HCT116 (cell line): ENCODE data around the gene LAIR1. TPM values are rescaled to one million over a fixed set of nuclear protein-coding genes. Genes with fewer than 3 reads are reported as not detected.

Source experiments
- ATAC-seq: fragments of 200-7000 bp; cut with Tn5 transposase; 2 replicates; pipeline ENCODE4 v1.9.1; 2020; ENCODE audit warnings: mild to moderate bottlenecking, moderate library complexity
- BruUV-seq: library from RNA; stranded (reverse); fragments of 400-500 nt; replicated peaks from 2 replicates; lab custom pipeline; 2021; lab: Mats Ljungman, UMichigan
- CTCF ChIA-PET: fragments of 300-600 bp; sonication (Branson Sonifier 250); formaldehyde crosslinking; loops from one replicate; lab custom pipeline; 2021; ENCODE audit warnings: antibody characterized with exemption; lab: Charles Lee
- POLR2A ChIA-PET: fragments of 300-600, 350-600 bp; sonication (Branson Sonifier 250); formaldehyde crosslinking; loops from one replicate; lab custom pipeline; 2021; ENCODE audit warnings: antibody characterized with exemption; lab: Charles Lee
- RAD21 ChIA-PET, 2 experiments: fragments of 300-600 bp; sonication (Branson Sonifier 250); formaldehyde crosslinking; loops; one replicate each; lab custom pipeline; 2023; ENCODE audit warnings: low total read pairs in 2 of 2; ENCODE audit not compliant: uncharacterized antibody in 2 of 2, unreplicated experiment in 2 of 2, low non-redundant PET in 1 of 2; lab: Charles Lee
- DNase-seq: peaks from one replicate; pipeline ENCODE4 v3.0.0-alpha.2; 2010; ENCODE audit warnings: low read depth, low spot score
- H2AFZ ChIP-seq: fragments of 200-600 bp; shearing (Covaris generic), sonication (generic); 2 replicates; pipeline ENCODE4 v1.6.1; 2017; ENCODE audit warnings: low read depth, mixed run types, mixed read lengths, antibody characterized with exemption, low read length; ENCODE audit not compliant: poor library complexity, severe bottlenecking
- H3K27ac ChIP-seq: 2 replicates; pipeline ENCODE4 v1.5.1; 2012; ENCODE audit warnings: low read depth, low read length
- H3K27me3 ChIP-seq: fragments of 200-600 bp; sonication (generic); 2 replicates; pipeline ENCODE4 v1.6.1; 2016; ENCODE audit warnings: mixed run types, low read length, mixed read lengths; ENCODE audit not compliant: insufficient read depth
- H3K36me3 ChIP-seq, 2 experiments: fragments of 200-500 bp in 1 of 2; fragments of 200-600 bp in 1 of 2; sonication (Bioruptor generic) in 1 of 2; sonication (generic) in 1 of 2; 2 replicates each; pipeline versions ENCODE4 v1.5.1 to v1.6.1; 2014 to 2016; ENCODE audit warnings: low read length in 2 of 2, inconsistent platforms in 1 of 2, mixed read lengths in 1 of 2, mixed run types in 1 of 2; ENCODE audit not compliant: insufficient read depth in 2 of 2, control insufficient read depth in 1 of 2
- H3K4me1 ChIP-seq, 2 experiments: fragments of 200-600 bp in 1 of 2; sonication (generic) in 1 of 2; 2 replicates each; pipeline versions ENCODE4 v1.5.1 to v1.6.1; 2012 to 2017; ENCODE audit warnings: low read length in 2 of 2, inconsistent platforms in 1 of 2, mild to moderate bottlenecking in 1 of 2, mixed read lengths in 1 of 2, mixed run types in 1 of 2, moderate library complexity in 1 of 2; ENCODE audit not compliant: insufficient read depth in 2 of 2, control insufficient read depth in 1 of 2
- H3K4me2 ChIP-seq: fragments of 200-600 bp; sonication (generic); 2 replicates; pipeline ENCODE4 v1.6.1; 2017; ENCODE audit warnings: mixed run types, low read length, mixed read lengths
- H3K4me3 ChIP-seq, 2 experiments: fragments of 200-600 bp in 1 of 2; sonication (generic) in 1 of 2; replicated peaks in 1 of 2; 2 replicates each; pipeline ENCODE4 v1.5.1; 2011 to 2016; ENCODE audit warnings: low read length in 2 of 2, control low read depth in 1 of 2, low read depth in 1 of 2, mild to moderate bottlenecking in 1 of 2, mixed read lengths in 1 of 2, mixed run types in 1 of 2
- H3K79me2 ChIP-seq: fragments of 200-600 bp; sonication (generic); 2 replicates; pipeline ENCODE4 v1.6.1; 2017; ENCODE audit warnings: mild to moderate bottlenecking, mixed run types, low read length, moderate library complexity, mixed read lengths; ENCODE audit not compliant: insufficient read depth
- H3K9ac ChIP-seq: fragments of 200-600 bp; sonication (generic); 2 replicates; pipeline ENCODE4 v1.6.1; 2016; ENCODE audit warnings: low read length, mixed read lengths
- H3K9me2 ChIP-seq: fragments of 200-600 bp; sonication (generic), shearing (Covaris generic); 2 replicates; pipeline ENCODE4 v1.6.1; 2017; ENCODE audit warnings: mixed run types, mild to moderate bottlenecking, moderate library complexity; ENCODE audit not compliant: insufficient read depth
- H3K9me3 ChIP-seq, 2 experiments: fragments of 200-500 bp in 1 of 2; fragments of 200-600 bp in 1 of 2; sonication (Bioruptor generic) in 1 of 2; sonication (generic) in 1 of 2; 2 replicates each; pipeline ENCODE4 v1.6.1; 2014 to 2017; ENCODE audit warnings: low read length in 2 of 2, mixed read lengths in 2 of 2, inconsistent platforms in 1 of 2, low read depth in 1 of 2, mild to moderate bottlenecking in 1 of 2, mixed run types in 1 of 2, moderate library complexity in 1 of 2; ENCODE audit not compliant: control insufficient read depth in 1 of 2, insufficient read depth in 1 of 2
- H4K20me1 ChIP-seq: fragments of 200-600 bp; sonication (generic), shearing (Covaris generic); 2 replicates; pipeline ENCODE4 v1.6.1; 2017; ENCODE audit warnings: mixed run types, mild to moderate bottlenecking, moderate library complexity; ENCODE audit not compliant: insufficient read depth
- EGR1 ChIP-seq: IDR thresholded peaks from 2 replicates; pipeline ENCODE4 v1.6.1; 2012; ENCODE audit warnings: low read depth
- EZH2phosphoT487 ChIP-seq: fragments of 200-600 bp; IDR thresholded peaks from 2 replicates; pipeline ENCODE4 v1.6.1; 2018; ENCODE audit warnings: antibody characterized with exemption, borderline replicate concordance
- RAD21 ChIP-seq: IDR thresholded peaks from 2 replicates; pipeline ENCODE4 v1.6.1; 2012; ENCODE audit warnings: low read depth, mild to moderate bottlenecking
- intact Hi-C: fragments of 100-400 bp; cut with micrococcal nuclease; formaldehyde crosslinking; loops from 2 replicates; pipeline ENCODE4 v1.10.0; 2022
- total RNA-seq: library from RNA; stranded (reverse); gene quantifications from one replicate; pipeline ENCODE4 v1.2.1, GENCODE V29; 2021; ENCODE audit not compliant: unreplicated experiment
- TF ChIP-seq, protein P1 (sequence below): IDR thresholded peaks from 2 replicates; pipeline ENCODE4 v1.6.1; 2011; ENCODE audit warnings: mild to moderate bottlenecking, low read length, moderate library complexity; ENCODE audit not compliant: insufficient replicate concordance; ENCODE audit errors: extremely low read depth
- TF ChIP-seq, protein P2 (sequence below): IDR thresholded peaks from 2 replicates; pipeline ENCODE4 v1.6.1; 2012

Gene LAIR1
- total RNA-seq, 1 experiment from 2014 or later, result 0.89 TPM

DNA sequence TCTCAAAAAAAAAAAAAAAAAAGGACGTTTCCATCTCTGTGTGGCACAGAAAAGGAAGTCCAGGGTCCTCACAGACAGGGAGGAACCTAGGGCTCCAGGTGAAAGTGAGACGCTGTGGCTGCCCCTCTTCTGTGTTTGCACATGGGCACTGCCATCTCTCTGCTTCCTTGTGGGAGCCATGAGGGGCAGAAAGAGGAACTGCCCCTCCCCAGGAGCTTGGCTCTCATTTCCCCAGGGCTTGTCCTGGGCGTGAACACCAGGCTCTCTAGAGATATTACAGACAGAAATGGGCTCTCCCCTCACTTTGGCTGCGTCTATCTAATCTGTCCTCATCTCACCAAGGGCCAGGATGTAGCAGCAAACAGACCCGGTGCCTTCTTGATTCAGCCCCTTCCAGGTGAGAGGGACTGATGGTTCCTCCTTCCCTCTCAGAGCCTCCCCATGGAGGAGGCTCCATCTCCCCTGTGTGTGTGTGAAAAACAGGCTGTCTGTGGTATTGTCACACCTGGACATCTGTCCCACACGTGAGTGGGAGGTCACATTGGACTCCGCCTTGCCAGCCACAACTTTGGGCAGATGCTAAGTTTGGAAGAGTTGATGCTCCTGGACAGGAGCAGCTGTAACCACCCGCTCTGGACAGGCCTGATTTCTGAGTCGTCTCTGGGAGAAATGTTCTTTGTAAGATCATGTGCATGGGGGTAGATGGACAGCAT, 24.9 kb downstream of the LAIR1 start (continued):
- TF ChIP-seq, protein P1, sequence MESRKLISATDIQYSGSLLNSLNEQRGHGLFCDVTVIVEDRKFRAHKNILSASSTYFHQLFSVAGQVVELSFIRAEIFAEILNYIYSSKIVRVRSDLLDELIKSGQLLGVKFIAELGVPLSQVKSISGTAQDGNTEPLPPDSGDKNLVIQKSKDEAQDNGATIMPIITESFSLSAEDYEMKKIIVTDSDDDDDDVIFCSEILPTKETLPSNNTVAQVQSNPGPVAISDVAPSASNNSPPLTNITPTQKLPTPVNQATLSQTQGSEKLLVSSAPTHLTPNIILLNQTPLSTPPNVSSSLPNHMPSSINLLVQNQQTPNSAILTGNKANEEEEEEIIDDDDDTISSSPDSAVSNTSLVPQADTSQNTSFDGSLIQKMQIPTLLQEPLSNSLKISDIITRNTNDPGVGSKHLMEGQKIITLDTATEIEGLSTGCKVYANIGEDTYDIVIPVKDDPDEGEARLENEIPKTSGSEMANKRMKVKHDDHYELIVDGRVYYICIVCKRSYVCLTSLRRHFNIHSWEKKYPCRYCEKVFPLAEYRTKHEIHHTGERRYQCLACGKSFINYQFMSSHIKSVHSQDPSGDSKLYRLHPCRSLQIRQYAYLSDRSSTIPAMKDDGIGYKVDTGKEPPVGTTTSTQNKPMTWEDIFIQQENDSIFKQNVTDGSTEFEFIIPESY, result no peak
- TF ChIP-seq, protein P2, sequence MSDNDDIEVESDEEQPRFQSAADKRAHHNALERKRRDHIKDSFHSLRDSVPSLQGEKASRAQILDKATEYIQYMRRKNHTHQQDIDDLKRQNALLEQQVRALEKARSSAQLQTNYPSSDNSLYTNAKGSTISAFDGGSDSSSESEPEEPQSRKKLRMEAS, result no peak
- TF ChIP-seq EGR1 (no peak), RAD21 (no peak)

DNA sequence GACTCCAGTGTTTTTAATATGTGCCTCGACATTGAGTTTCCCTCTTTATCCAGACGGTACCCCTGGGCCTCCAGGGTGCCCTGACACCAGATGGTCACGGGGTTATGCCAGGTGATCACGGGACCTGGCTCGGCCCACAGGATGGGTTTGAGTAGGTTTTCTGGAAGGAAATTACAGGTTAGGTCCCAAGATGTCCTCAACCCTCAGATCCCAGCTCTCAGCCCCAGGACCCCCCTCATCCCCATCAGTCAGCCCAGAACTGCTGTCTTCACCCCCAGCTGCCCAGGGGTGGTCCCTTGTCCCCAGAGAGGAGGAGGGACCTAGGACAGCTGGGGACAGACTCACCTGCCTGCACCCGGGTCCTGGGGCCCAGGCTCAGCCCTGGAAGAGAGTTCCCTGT, 26.2 kb downstream of the LAIR1 start:
- Histone ChIP-seq H3K27ac (no peak overlapping the region), H3K9me2 (no peaks in the 10 kb centered on the region), H3K4me1 (no peaks in the 10 kb centered on the region), H3K27me3 (no peaks in the 10 kb centered on the region), H3K79me2 (no peaks in the 10 kb centered on the region), H2AFZ (no peak overlapping the region), H3K36me3 (no peaks in the 10 kb centered on the region), H3K4me3 (no peak overlapping the region), H4K20me1 (no peaks in the 10 kb centered on the region), H3K4me2 (no peak overlapping the region), H3K9ac (no peak overlapping the region), H3K9me3 (no peaks in the 10 kb centered on the region)
- intact Hi-C loops, result no loop called here
- RAD21 ChIA-PET, result no interaction called here
- CTCF ChIA-PET, result no interaction called here
- ATAC-seq (no peak), DNase-seq (no peak)
- TF ChIP-seq EZH2phosphoT487, result no peak
- no TSS peak for BruUV-seq
- POLR2A ChIA-PET, result no interaction called here
